Measurements from ENCODE around the gene RCOR1. TPM values are rescaled to one million over a fixed set of nuclear protein-coding genes. Genes with fewer than 3 reads are reported as not detected.

RCOR1 gene
- total RNA-seq, 1 donor from 2014 or later: 8.1 TPM

GRCh38 chr14:102769049-102769327 lies 176.5 kb downstream of the RCOR1 start:
- TF ChIP-seq CTCF (conservative IDR thresholded peaks at IDR 0.05; ENCODE audit: low read depth, low read length): no peak
- DNase-seq (ENCODE audit: low read depth): no peak
- no peak overlapping the region for H3K4me3 ChIP-seq (ENCODE audit: low read depth, low read length)

- H3K4me3 ChIP-seq (ENCODE audit: low read depth, low read length): no peak overlapping the region
- DNase-seq (ENCODE audit: low read depth): no peak
- no peak for TF ChIP-seq CTCF (conservative IDR thresholded peaks at IDR 0.05; ENCODE audit: low read depth, low read length)
Measured at GRCh38 chr14:102770147-102771123, 178.0 kb downstream of the RCOR1 start.

GRCh38 chr14:102771144-102771543 lies 178.7 kb downstream of the RCOR1 start:
- no peak overlapping the region for H3K4me3 ChIP-seq (ENCODE audit: low read depth, low read length)
- DNase-seq (ENCODE audit: low read depth): no peak
- no peak for TF ChIP-seq CTCF (conservative IDR thresholded peaks at IDR 0.05; ENCODE audit: low read depth, low read length)

- TF ChIP-seq CTCF (conservative IDR thresholded peaks at IDR 0.05; ENCODE audit: low read depth, low read length): peak; percentile 28
- no peak overlapping the region for H3K4me3 ChIP-seq (ENCODE audit: low read depth, low read length)
- no peak for DNase-seq (ENCODE audit: low read depth)
Measured at GRCh38 chr14:102772781-102773570, 180.5 kb downstream of the RCOR1 start.

- no peak overlapping the region for H3K4me3 ChIP-seq (ENCODE audit: low read depth, low read length)
- DNase-seq (ENCODE audit: low read depth): peak; percentile 59
- TF ChIP-seq CTCF (conservative IDR thresholded peaks at IDR 0.05; ENCODE audit: low read depth, low read length): peak; percentile 81
Measured at GRCh38 chr14:102774391-102775153, 182.1 kb downstream of the RCOR1 start.

GRCh38 chr14:102775855-102776760 lies 183.7 kb downstream of the RCOR1 start:
- H3K4me3 ChIP-seq (ENCODE audit: low read depth, low read length): no peak overlapping the region
- no peak for TF ChIP-seq CTCF (conservative IDR thresholded peaks at IDR 0.05; ENCODE audit: low read depth, low read length)
- DNase-seq (ENCODE audit: low read depth): no peak

Data from epithelial cell of proximal tubule (primary cell).